ENCODE results near the gene ITGB8.

Gene ITGB8

GRCh38 chr7:20444030-20444800 is 113.5 kb downstream of the ITGB8 start:
- no peak for TF ChIP-seq CTCF (IDR thresholded peaks at IDR 0.05; ENCODE audit: low read depth, low read length)

GRCh38 chr7:20447021-20447650 is 116.4 kb downstream of the ITGB8 start:
- TF ChIP-seq CTCF (IDR thresholded peaks at IDR 0.05; ENCODE audit: low read depth, low read length), result no peak
- DNase-seq (ENCODE audit: extremely low read depth, low read depth), result no peak

More at GRCh38 chr7:20444030-20444800, 113.5 kb downstream of the ITGB8 start:
- no peak for DNase-seq (ENCODE audit: extremely low read depth, low read depth)

- DNase-seq (ENCODE audit: extremely low read depth, low read depth), result no peak
- TF ChIP-seq CTCF (IDR thresholded peaks at IDR 0.05; ENCODE audit: low read depth, low read length), result no peak
These were observed 118.5 kb downstream of the ITGB8 start for GRCh38 chr7:20449176-20449575.

- TF ChIP-seq CTCF (IDR thresholded peaks at IDR 0.05; ENCODE audit: low read depth, low read length), result no peak
- DNase-seq (ENCODE audit: extremely low read depth, low read depth), result no peak
These were observed 119.8 kb downstream of the ITGB8 start for GRCh38 chr7:20450536-20450935.

GRCh38 chr7:20454202-20454601 is 123.5 kb downstream of the ITGB8 start:
- DNase-seq (ENCODE audit: extremely low read depth, low read depth), result no peak
- TF ChIP-seq CTCF (IDR thresholded peaks at IDR 0.05; ENCODE audit: low read depth, low read length), result no peak

- DNase-seq (ENCODE audit: extremely low read depth, low read depth), result no peak
- TF ChIP-seq CTCF (IDR thresholded peaks at IDR 0.05; ENCODE audit: low read depth, low read length), result no peak
These were observed 126.0 kb downstream of the ITGB8 start for GRCh38 chr7:20456701-20457100.

GRCh38 chr7:20458521-20458920 is 127.8 kb downstream of the ITGB8 start:
- no peak for DNase-seq (ENCODE audit: extremely low read depth, low read depth)
- no peak for TF ChIP-seq CTCF (IDR thresholded peaks at IDR 0.05; ENCODE audit: low read depth, low read length)
